ENCODE measurements around the gene MEIS1. TPM values are rescaled to one million over a fixed set of nuclear protein-coding genes. Genes with fewer than 3 reads are reported as not detected.

Gene MEIS1
- total and polyA plus RNA-seq, 2 of the 8 experiments (the other 6 are each of a cell fraction or from before 2014, with no cell fraction given) = 0.17 to 1.2 TPM

GRCh38 chr2:66601624-66602023 is 166.7 kb downstream of the MEIS1 start (continued):
- no peak for TF ChIP-seq KDM4A (IDR thresholded peaks at IDR 0.05; ENCODE audit: low read depth, low read length, severe bottlenecking)

GRCh38 chr2:66602341-66602740 is 167.4 kb downstream of the MEIS1 start:
- no peak overlapping the region for H2BK12ac ChIP-seq (ENCODE audit: low read depth, low read length)
- no peak overlapping the region for H2BK5ac ChIP-seq (ENCODE audit: low read depth, low read length)
- POLR2A ChIA-PET (ENCODE audit: partially characterized antibody) = no interaction called here
- no peak overlapping the region for H4K8ac ChIP-seq (ENCODE audit: extremely low read depth, insufficient read depth, low read length)
- H3K23ac ChIP-seq (ENCODE audit: insufficient read length) = no peak overlapping the region
- FAIRE-seq (no peak), DNase-seq (ENCODE audit: low read depth in 1 of 2, low spot score in 2 of 2) (no peak)
- no peak overlapping the region for H2BK120ac ChIP-seq (replicated peaks; ENCODE audit: low read depth, low read length)
- H3K4me3 ChIP-seq (ENCODE audit: extremely low read depth in 1 of 4, insufficient read depth in 2 of 4, low read depth in 3 of 4, low read length in 4 of 4) = no peak overlapping the region
- no peak overlapping the region for H2AFZ ChIP-seq (ENCODE audit: low read length)
- H4K5ac ChIP-seq (ENCODE audit: insufficient read length, low read depth, low read length) = no peak overlapping the region
- no peak overlapping the region for H3K4ac ChIP-seq (replicated peaks; ENCODE audit: insufficient read length, low read depth, low read length)
- peaks cover under 1 to 4% of the 10 kb centered on the region in 2 experiments; a peak in 1 of 4 replicates for H3K9me3 ChIP-seq (ENCODE audit: insufficient read depth in 2 of 2, low read depth in 1 of 2, low read length in 1 of 2)
- no peaks in the 10 kb centered on the region for H3K36me3 ChIP-seq (ENCODE audit: control insufficient read depth in 2 of 4, insufficient read depth in 4 of 4, low read length in 3 of 4)
- H2AK5ac ChIP-seq (ENCODE audit: low read depth, low read length) = no peak overlapping the region
- no peak overlapping the region for H3K56ac ChIP-seq (replicated peaks; ENCODE audit: insufficient read length, low read depth, low read length)
- CTCF ChIA-PET (ENCODE audit: partially characterized antibody) = no interaction called here
- H4K20me1 ChIP-seq (replicated peaks in 1 of 2; ENCODE audit: control insufficient read depth in 1 of 2, insufficient read depth in 2 of 2, low read length in 2 of 2) = no peaks in the 10 kb centered on the region
- no peaks in the 10 kb centered on the region for H3K4me1 ChIP-seq (replicated peaks in 1 of 4; ENCODE audit: control insufficient read depth in 3 of 4, insufficient read depth in 4 of 4, low read length in 3 of 4)
- H3K4me2 ChIP-seq (ENCODE audit: insufficient read depth in 1 of 2, low read depth in 2 of 2, low read length in 2 of 2) = no peak overlapping the region
- H3K27ac ChIP-seq (ENCODE audit: low read depth, low read length) = no peak overlapping the region
- no peak overlapping the region for H3K9ac ChIP-seq (replicated peaks in 1 of 4; ENCODE audit: extremely low read depth in 1 of 4, low read depth in 3 of 4, low read length in 3 of 4)
- H2BK15ac ChIP-seq (ENCODE audit: low read length) = no peak overlapping the region
- H3K18ac ChIP-seq (ENCODE audit: extremely low read depth, low read length) = no peak overlapping the region
- H3K14ac ChIP-seq (ENCODE audit: insufficient read length) = no peak overlapping the region
- H3K27me3 ChIP-seq (replicated peaks in 1 of 4; ENCODE audit: control insufficient read depth in 3 of 4, extremely low read depth in 1 of 4, insufficient read depth in 3 of 4, low read length in 3 of 4) = no peaks in the 10 kb centered on the region
- no peaks in the 10 kb centered on the region for H3K79me2 ChIP-seq (ENCODE audit: control insufficient read depth in 1 of 2, insufficient read depth in 2 of 2, low read length in 2 of 2)
- no peaks in the 10 kb centered on the region for H3K23me2 ChIP-seq (ENCODE audit: low read depth, low read length)
- H3K79me1 ChIP-seq (ENCODE audit: low read depth, low read length) = no peaks in the 10 kb centered on the region
- H2BK20ac ChIP-seq (ENCODE audit: low read length) = no peak overlapping the region
- no peak overlapping the region for H4K91ac ChIP-seq (replicated peaks; ENCODE audit: insufficient read length, low read length)
- no peak for TF ChIP-seq MAX (IDR thresholded peaks at IDR 0.05)
- TF ChIP-seq SIN3A (conservative IDR thresholded peaks at IDR 0.05 in 1 of 2, IDR thresholded peaks at IDR 0.05 in 1 of 2; ENCODE audit: low read depth in 1 of 2, low read length in 2 of 2) = no peak
- TF ChIP-seq MAFK (IDR thresholded peaks at IDR 0.05; ENCODE audit: low read depth, low read length) = no peak
- TF ChIP-seq RAD21 (IDR thresholded peaks at IDR 0.05 in 1 of 2, conservative IDR thresholded peaks at IDR 0.05 in 1 of 2; ENCODE audit: low read depth in 2 of 2, low read length in 2 of 2) = no peak
- no peak for TF ChIP-seq TBP (IDR thresholded peaks at IDR 0.05; ENCODE audit: low read depth, low read length)
- no peak for TF ChIP-seq YY1 (IDR thresholded peaks at IDR 0.05; ENCODE audit: low read depth, low read length)
- no peak for TF ChIP-seq SP2 (IDR thresholded peaks at IDR 0.05; ENCODE audit: low read length)
- no peak for TF ChIP-seq EZH2 (IDR thresholded peaks at IDR 0.05; ENCODE audit: low read depth, low read length, severe bottlenecking)
- no peak for TF ChIP-seq PHF8 (conservative IDR thresholded peaks at IDR 0.05; ENCODE audit: low read depth, low read length)
- TF ChIP-seq BRCA1 (IDR thresholded peaks at IDR 0.05; ENCODE audit: low read depth, low read length) = no peak
- no peak for TF ChIP-seq SUZ12 (IDR thresholded peaks at IDR 0.05; ENCODE audit: low read length)
- TF ChIP-seq RXRA (IDR thresholded peaks at IDR 0.05; ENCODE audit: insufficient read depth, low read depth, low read length) = no peak
- no peak for TF ChIP-seq SP1 (IDR thresholded peaks at IDR 0.05; ENCODE audit: low read depth, low read length)

Measured in H1 (cell line).